ENCODE results near the gene CHCHD2.
"Not testable (repeated sequence)": the region's sequence is repeated elsewhere in the genome, so short reads cannot be mapped to it uniquely, and the experiment has no call there.

The CHCHD2 gene

GRCh38 chr7:56086761-56087160, 19.5 kb downstream of the CHCHD2 start:
- no peak overlapping the region for H3K27ac ChIP-seq
- DNase-seq (ENCODE audit: low read depth, low spot score), result no peak

- no peak for DNase-seq (ENCODE audit: low read depth, low spot score)
- no peak overlapping the region for H3K27ac ChIP-seq
Measured at GRCh38 chr7:56083150-56083785, 23.0 kb downstream of the CHCHD2 start.

- no peak for DNase-seq (ENCODE audit: low read depth, low spot score)
- H3K27ac ChIP-seq, result no peak overlapping the region
Measured at GRCh38 chr7:56081626-56082340, 24.5 kb downstream of the CHCHD2 start.

DNA sequence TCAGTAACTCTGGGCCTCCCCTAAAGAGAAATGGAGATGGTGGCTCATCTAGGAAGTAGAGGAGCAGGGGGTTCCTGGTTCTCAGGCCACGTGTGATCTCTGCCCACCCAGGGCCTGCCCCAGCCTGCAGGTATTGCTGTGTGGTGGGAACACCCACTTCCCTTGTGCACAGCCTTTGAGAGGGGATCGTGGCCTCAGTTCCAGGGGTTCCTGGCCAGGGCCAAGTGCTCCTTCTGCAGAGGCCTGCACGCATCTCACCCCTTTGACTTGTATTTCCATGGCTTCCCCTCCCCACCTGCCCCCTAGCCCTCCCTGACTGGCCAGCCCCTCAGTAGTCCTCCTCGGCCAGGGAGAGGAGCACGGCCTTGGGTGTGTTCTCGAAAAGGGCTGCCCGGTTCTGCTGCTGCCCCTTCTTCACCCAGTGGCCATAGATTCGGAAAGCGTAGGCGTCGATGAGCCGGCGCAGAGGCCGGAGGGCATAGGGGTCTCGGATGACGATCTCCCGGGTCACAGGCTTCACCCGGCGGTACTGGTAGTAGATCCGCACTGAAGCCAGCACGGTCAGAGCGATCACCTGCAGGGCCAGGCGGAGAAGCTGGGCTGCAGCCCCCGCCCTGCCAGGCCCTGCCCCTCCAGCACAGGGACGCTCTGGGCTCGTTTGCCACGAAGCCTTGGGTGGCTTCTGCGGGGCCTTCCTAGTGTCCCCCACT, 25.4 kb downstream of the CHCHD2 start:
- not testable (repeated sequence) for DNase-seq (ENCODE audit: low read depth, low spot score); H3K27ac ChIP-seq

DNA sequence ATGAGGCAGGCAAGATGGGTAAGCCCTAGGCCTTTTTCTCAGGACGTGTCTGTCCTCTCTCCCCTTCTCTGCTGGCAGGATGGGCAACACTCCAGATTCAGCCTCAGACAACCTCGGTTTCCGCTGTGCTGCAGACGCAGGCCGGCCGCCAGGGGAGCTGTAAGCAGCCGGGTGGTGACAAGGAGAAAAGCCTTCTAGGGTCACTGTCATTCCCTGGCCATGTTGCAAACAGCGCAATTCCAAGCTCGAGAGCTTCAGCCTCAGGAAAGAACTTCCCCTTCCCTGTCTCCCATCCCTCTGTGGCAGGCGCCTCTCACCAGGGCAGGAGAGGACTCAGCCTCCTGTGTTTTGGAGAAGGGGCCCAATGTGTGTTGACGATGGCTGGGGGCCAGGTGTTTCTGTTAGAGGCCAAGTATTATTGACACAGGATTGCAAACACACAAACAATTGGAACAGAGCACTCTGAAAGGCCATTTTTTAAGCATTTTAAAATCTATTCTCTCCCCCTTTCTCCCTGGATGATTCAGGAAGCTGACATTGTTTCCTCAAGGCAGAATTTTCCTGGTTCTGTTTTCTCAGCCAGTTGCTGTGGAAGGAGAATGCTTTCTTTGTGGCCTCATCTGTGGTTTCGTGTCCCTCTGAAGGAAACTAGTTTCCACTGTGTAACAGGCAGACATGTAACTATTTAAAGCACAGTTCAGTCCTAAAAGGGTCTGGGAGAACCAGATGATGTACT, 26.7 kb downstream of the CHCHD2 start:
- no peak overlapping the region for H3K27ac ChIP-seq
- DNase-seq (ENCODE audit: low read depth, low spot score), result no peak

GRCh38 chr7:56078196-56078595, 28.1 kb downstream of the CHCHD2 start:
- DNase-seq (ENCODE audit: low read depth, low spot score), result no peak
- H3K27ac ChIP-seq, result no peak overlapping the region

DNA sequence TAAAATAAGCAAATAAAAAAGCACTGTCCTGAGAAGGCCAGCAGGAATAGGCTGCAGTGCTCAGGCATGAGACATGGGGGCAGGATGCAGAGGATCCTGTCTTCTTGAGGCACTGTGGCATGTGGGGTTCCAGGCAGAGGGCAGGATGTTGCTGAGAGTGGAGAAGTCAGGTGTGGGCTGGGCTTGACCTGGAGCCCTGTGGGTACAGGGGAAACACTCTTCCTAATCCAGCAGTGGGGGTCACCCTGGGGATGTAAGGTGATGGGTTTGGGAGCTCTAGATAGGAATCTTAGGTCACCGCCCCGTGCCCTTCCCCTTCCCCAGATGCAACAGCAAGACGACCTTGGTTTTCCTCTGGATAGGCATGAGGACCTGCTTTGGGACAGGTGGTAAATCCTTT, 28.6 kb downstream of the CHCHD2 start:
- H3K27ac ChIP-seq, result no peak overlapping the region
- no peak for DNase-seq (ENCODE audit: low read depth, low spot score)

GRCh38 chr7:56074371-56074791, 31.9 kb downstream of the CHCHD2 start:
- no peak for DNase-seq (ENCODE audit: low read depth, low spot score)

DNA sequence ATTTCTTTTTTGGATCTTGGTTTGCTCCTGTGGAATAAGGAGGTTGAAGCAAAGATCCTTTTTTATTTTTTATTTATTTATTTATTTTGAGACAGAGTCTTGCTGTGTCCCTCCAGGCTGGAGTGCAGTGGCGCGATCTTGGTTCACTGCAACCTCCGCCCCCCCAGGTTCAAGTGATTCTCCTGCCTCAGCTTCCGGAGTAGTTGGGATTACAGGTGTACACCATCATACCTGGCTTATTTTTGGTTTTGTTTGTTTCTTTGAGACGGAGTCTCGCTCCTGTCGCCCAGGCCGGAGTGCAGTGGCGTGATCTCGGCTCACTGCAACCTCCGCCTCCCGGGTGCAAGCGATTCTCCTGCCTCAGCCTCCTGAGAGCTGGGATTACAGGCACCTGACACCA, 39.9 kb downstream of the CHCHD2 start:
- DNase-seq (ENCODE audit: low read depth, low spot score); H3K27ac ChIP-seq: not testable (repeated sequence)

More at GRCh38 chr7:56074371-56074791, 31.9 kb downstream of the CHCHD2 start:
- H3K27ac ChIP-seq, result no peak overlapping the region

GRCh38 chr7:56063882-56064625, 42.2 kb downstream of the CHCHD2 start, which contains the start of gene SUMF2:
Gene SUMF2 (plus strand): TSS chr7:56064286. CDS start chr7:56064312, 26 bp downstream.
- H3K27ac ChIP-seq, result peak within 1 kb of the TSS; percentile 85
- DNase-seq (ENCODE audit: low read depth, low spot score), result no peak

- DNase-seq (ENCODE audit: low read depth, low spot score), result no peak
- H3K27ac ChIP-seq, result peak overlapping the region; percentile 85
Measured at GRCh38 chr7:56063500-56063881, 42.8 kb downstream of the CHCHD2 start.

DNA sequence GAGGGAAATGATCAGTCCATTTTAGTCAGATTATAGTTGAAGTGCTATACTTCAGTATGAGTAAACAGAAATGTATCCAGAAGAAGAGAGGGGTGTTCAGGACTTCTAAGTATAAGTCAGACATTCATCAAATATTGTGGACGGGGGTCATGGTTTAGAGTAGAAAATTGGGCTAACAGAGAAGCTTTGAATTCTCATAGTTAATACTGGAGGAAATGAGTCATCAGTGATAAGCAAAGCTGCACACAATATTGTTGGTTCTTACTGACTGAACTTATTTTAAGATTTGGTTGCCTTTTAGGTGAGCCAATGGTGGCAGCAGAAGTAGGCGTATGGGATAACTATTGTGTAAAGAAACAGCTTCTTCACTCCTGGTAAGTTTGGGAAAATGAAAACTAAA, 43.9 kb downstream of the CHCHD2 start:
- DNase-seq (ENCODE audit: low read depth, low spot score), result no peak
- H3K27ac ChIP-seq, result peak overlapping the region; percentile 85

GRCh38 chr7:56053993-56054392, 52.3 kb downstream of the CHCHD2 start:
- DNase-seq (ENCODE audit: low read depth, low spot score), result no peak
- no peak overlapping the region for H3K27ac ChIP-seq

DNA sequence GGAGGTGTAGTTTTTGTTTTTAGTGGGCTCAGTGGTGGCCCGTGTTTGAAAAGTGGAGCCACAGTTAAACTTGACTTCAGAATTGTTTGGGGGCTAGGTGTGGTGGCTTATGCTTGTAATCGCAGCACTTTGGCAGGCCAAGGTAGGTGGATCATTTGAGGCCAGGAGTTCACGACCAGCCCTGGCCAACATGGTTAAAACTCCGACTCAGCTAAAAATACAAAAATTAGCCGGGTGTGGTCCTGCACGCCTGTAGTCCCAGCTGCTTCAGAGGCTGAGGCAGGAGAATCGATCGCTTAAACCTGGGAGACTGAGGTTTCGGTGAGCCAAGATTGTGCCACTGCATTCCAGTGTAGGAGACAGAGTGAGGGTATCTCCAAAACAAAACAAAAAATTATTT, 52.9 kb downstream of the CHCHD2 start:
- no peak for DNase-seq (ENCODE audit: low read depth, low spot score)
- H3K27ac ChIP-seq, result peak overlapping the region; percentile 83

All from epithelial cell of prostate (primary cell).